Activated CD8-positive, alpha-beta memory T cell treated with anti-CD3 and anti-CD28 coated beads for 1 hour (primary cell): Measurements from ENCODE around the gene METTL9.
"Not testable (repeated sequence)": the region's sequence is repeated elsewhere in the genome, so short reads cannot be mapped to it uniquely, and the experiment has no call there.

Experiments
- DNase-seq, 2 donors: peaks; one replicate each; pipeline ENCODE4 v3.0.0-alpha.2; 2020; ENCODE audit warnings: low read depth in 1 of 2; ENCODE audit errors: extremely low read depth in 1 of 2

METTL9 gene

DNA sequence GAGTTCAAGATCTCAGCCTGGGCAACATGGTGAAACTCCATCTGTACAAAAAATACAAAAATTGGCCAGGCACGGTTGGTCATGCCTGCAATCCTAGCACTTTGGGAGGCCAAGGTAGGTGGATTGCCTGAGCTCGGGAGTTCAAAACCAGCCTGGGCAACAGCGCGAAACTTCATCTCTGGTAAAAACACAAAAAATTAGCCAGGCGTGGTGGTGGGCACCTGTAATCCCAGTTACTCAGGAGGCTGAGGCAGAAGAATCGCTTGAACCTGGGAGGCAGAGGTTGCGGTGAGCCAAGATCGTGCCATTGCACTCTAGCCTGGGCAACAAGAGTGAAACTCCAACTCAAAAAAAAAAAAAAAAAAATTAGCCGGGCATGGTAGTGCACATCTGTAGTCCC lies 25.9 kb upstream of the METTL9 start:
- DNase-seq = not testable (repeated sequence)

GRCh38 chr16:21574372-21574771 lies 25.0 kb upstream of the METTL9 start:
- no peak for DNase-seq

GRCh38 chr16:21576323-21576722 lies 23.1 kb upstream of the METTL9 start:
- not testable (repeated sequence) for DNase-seq

GRCh38 chr16:21577487-21577886 lies 21.9 kb upstream of the METTL9 start:
- not testable (repeated sequence) for DNase-seq

- DNase-seq = not testable (repeated sequence)
Measured at GRCh38 chr16:21578311-21578710, 21.1 kb upstream of the METTL9 start.

DNA sequence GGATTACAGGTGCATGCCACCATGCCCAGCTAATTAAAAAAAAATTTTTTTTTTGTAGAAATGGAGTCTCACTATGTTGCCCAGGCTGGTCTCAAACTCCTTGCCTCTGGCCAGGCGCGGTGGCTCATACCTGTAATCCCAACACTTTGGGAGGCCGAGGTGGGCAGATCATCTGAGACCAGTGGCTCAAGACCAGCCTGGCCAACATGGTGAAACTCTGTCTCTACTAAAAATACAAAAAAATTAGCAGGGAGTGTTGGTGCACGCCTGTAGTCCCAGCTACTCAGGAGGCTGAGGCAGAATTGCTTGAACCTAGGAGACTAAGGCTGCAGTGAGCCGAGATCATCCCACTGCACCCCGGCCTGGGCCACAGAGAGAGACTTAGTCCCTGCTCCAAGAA lies 19.2 kb upstream of the METTL9 start:
- not testable (repeated sequence) for DNase-seq

DNA sequence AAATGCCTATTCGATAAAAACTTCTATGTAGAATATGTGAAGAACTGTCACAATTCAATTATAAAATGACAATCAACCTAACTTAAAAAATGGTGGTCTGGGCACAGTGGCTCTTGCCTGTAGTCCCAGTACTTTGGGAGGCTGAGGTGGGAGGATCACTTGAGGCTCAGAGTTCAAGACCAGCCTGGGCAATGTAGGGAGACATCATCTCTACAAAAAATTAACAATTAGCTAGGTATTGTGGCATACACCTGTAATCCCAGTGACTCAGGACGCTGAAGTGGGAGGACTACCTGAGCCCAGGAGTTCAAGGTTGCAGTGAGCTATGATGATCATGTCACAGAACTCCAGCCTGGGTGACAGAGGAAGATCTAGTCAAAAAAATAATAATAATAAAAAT lies 18.6 kb upstream of the METTL9 start:
- DNase-seq = no peak

GRCh38 chr16:21584817-21585216 lies 14.6 kb upstream of the METTL9 start:
- DNase-seq = no peak

DNA sequence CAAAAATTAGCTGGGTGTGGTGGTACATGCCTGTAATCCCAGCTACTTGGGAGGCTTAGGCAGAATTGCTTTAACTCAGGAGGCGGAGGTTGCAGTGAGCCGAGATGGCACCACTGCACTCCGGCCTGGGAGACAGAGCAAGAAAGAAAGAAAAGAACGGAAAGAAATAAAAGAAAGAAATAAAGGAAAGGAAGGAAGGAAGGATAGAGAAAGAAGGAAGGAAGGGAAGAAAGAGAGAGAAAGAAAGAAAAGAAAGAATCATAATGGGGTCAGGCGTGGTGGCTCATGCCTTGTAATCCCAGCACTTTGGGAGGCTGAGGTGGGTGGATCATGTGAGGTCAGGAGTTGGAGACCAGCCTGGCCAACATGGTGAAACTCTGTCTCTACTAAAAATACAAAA lies 10.8 kb upstream of the METTL9 start:
- DNase-seq = not testable (repeated sequence)

- DNase-seq = no peak
Measured at GRCh38 chr16:21589551-21589950, 9.8 kb upstream of the METTL9 start.

GRCh38 chr16:21590287-21590686 lies 9.1 kb upstream of the METTL9 start:
- no peak for DNase-seq

- no peak for DNase-seq
Measured at GRCh38 chr16:21590796-21591195, 8.6 kb upstream of the METTL9 start.

GRCh38 chr16:21592191-21592590 lies 7.2 kb upstream of the METTL9 start:
- no peak for DNase-seq

- DNase-seq = no peak
Measured at GRCh38 chr16:21593530-21594289, 5.7 kb upstream of the METTL9 start.

- no peak for DNase-seq
Measured at GRCh38 chr16:21597561-21598030, 1.8 kb upstream of the METTL9 start.

GRCh38 chr16:21598206-21598605 lies 1.2 kb upstream of the METTL9 start:
- no peak for DNase-seq

GRCh38 chr16:21598701-21599121 lies 666 bp upstream of the METTL9 start:
- peak in 1 of 2 donors; percentile 2 for DNase-seq

GRCh38 chr16:21600031-21600773 lies 825 bp downstream of the METTL9 start:
- no peak for DNase-seq

DNA sequence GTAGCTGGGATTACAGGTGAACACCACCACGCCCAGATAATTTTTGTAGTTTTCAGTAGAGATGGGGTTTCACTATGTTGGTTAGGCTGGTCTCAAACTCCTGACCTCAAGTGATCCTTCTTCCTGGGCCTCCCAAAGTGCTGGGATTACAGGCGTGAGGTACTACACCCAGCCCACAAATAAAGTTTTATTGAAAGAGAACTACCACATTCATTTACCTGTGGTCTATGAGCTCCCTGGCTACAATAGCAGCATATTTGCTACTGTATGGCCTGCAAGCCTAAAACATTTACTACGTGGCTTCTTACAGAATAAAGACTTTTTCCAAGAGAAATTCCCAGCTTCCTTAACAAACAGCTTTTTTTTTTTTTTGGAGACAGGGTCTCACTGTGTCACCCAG lies 3.4 kb downstream of the METTL9 start:
- no peak for DNase-seq

DNA sequence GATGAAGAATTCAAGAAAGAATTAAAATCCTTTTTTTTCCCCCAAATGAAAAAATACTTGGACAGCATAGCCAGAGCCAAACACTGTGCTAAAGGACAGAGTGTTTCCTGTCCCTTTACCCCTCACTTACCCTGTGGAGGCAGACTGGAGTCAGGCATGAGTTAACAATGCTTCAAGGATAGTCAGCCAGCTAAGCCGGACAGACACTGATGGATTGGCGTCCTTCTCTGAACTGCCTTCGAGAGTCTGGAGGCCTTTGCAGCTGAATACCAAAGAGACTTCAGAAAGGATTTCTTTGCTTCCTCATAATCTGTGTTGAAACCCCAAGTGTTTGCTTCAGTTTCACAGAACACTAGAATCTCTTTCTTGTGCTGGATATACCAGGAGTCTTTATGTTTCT lies 4.6 kb downstream of the METTL9 start:
- no peak for DNase-seq

- not testable (repeated sequence) for DNase-seq
Measured at GRCh38 chr16:21605848-21606247, 6.5 kb downstream of the METTL9 start.
